AG04449 (cell line): Measurements from ENCODE around the gene MCL1.
A peak's percentile ranks its signal among the peaks of the same experiment; 100 is the strongest.
"Not testable (repeated sequence)": the region's sequence is repeated elsewhere in the genome, so short reads cannot be mapped to it uniquely, and the experiment has no call there.

ENCODE experiments used
- CTCF ChIA-PET: fragments of 350-600 bp; formaldehyde crosslinking; extraction: SDS; loops from one replicate; lab custom pipeline; 2021; ENCODE audit warnings: antibody characterized with exemption; lab: Yijun Ruan, JAX
- POLR2A ChIA-PET: fragments of 400-600, 350-600 bp; formaldehyde crosslinking; extraction: SDS; loops from one replicate; lab custom pipeline; 2020; ENCODE audit warnings: antibody characterized with exemption, inconsistent platforms; lab: Yijun Ruan, JAX
- DNase-seq: peaks from one replicate; pipeline ENCODE4 v3.0.0-alpha.2; 2010; ENCODE audit warnings: low read depth, low spot score
- H3K4me3 ChIP-seq: 2 replicates; pipeline ENCODE4 v1.5.1; 2011; ENCODE audit warnings: low read depth, mild to moderate bottlenecking, control low read depth, low read length
- CTCF ChIP-seq: IDR thresholded peaks from one replicate; pipeline ENCODE4 v1.5.1; 2011; ENCODE audit warnings: mild to moderate bottlenecking, moderate library complexity, low read length, control low read depth, inconsistent platforms; ENCODE audit not compliant: insufficient read depth; ENCODE audit errors: missing control alignments

Gene MCL1

GRCh38 chr1:150613061-150613920, 33.9 kb upstream of the MCL1 start:
- CTCF ChIA-PET = interaction anchor here (0.7 to 19.2 kb wide), 4 partner anchors 9 to 50 kb away, joined by 3 to 315 read pairs (median 4); no protein-coding TSS in a partner anchor
- TF ChIP-seq CTCF = no peak
- DNase-seq = no peak
- POLR2A ChIA-PET = interaction anchor here (1.4 to 1.7 kb wide), 2 partner anchors 8 to 34 kb away, joined by 7 to 13 read pairs; partner anchors contain the start of gene MCL1
- H3K4me3 ChIP-seq = peak overlapping the region; percentile 21; the same call in 1 of the 2 replicates

- ChIA-PET POLR2A (interaction anchor here (1.4 kb wide), 1 partner anchor 32 kb away, joined by 4 read pairs; the partner anchor contains the start of gene MCL1), CTCF (interaction anchor here (1.1 to 19.2 kb wide), 3 partner anchors 8 to 80 kb away, joined by 3 to 315 read pairs (median 51); no protein-coding TSS in a partner anchor)
- no peak for TF ChIP-seq CTCF
- H3K4me3 ChIP-seq = no peak overlapping the region
- no peak for DNase-seq
These were observed 32.6 kb upstream of the MCL1 start for GRCh38 chr1:150612014-150612345.

GRCh38 chr1:150610576-150610975, 31.2 kb upstream of the MCL1 start:
- POLR2A ChIA-PET = interaction anchor here (0.7 kb wide), 1 partner anchor 30 kb away, joined by 3 read pairs; no protein-coding TSS in a partner anchor
- no peak for TF ChIP-seq CTCF
- H3K4me3 ChIP-seq = no peak overlapping the region
- CTCF ChIA-PET = interaction anchor here (6.7 kb wide), 1 partner anchor 10 kb away, joined by 51 read pairs; no protein-coding TSS in a partner anchor
- DNase-seq = no peak

GRCh38 chr1:150609732-150610131, 30.3 kb upstream of the MCL1 start:
- CTCF ChIA-PET = interaction anchor here (1.1 to 6.7 kb wide), 3 partner anchors 11 to 313 kb away, joined by 5 to 51 read pairs (median 8); no protein-coding TSS in a partner anchor
- H3K4me3 ChIP-seq = no peak overlapping the region
- DNase-seq = no peak
- no peak for TF ChIP-seq CTCF
- POLR2A ChIA-PET = interaction anchor here (0.9 to 1.3 kb wide), 2 partner anchors 30 to 31 kb away, joined by 3 read pairs; partner anchors contain the start of gene MCL1

GRCh38 chr1:150606463-150607142, 27.2 kb upstream of the MCL1 start:
- ChIA-PET POLR2A (interaction anchor here (1.2 to 4.7 kb wide), 2 partner anchors 18 to 28 kb away, joined by 5 to 31 read pairs; partner anchors contain the start of gene MCL1), CTCF (interaction anchor here (1.1 to 6.7 kb wide), 3 partner anchors 9 to 46 kb away, joined by 3 to 51 read pairs (median 7); no protein-coding TSS in a partner anchor)
- no peak for TF ChIP-seq CTCF
- DNase-seq = no peak
- H3K4me3 ChIP-seq = no peak overlapping the region

GRCh38 chr1:150605451-150605731, 26.0 kb upstream of the MCL1 start:
- DNase-seq = not testable (repeated sequence)
- ChIA-PET POLR2A (interaction anchor here (1.3 to 4.7 kb wide), 3 partner anchors 8 to 28 kb away, joined by 4 to 31 read pairs (median 7); partner anchors contain the start of gene MCL1), CTCF (interaction anchor here (0.7 to 6.7 kb wide), 5 partner anchors 10 to 45 kb away, joined by 3 to 51 read pairs (median 4); no protein-coding TSS in a partner anchor)

More at GRCh38 chr1:150605451-150605731, 26.0 kb upstream of the MCL1 start:
- H3K4me3 ChIP-seq = not testable (repeated sequence)
